Gastroesophageal sphincter (tissue), 4 donors: ENCODE data around the gene CPED1. TPM values are rescaled to one million over a fixed set of nuclear protein-coding genes. Genes with fewer than 3 reads are reported as not detected.

Source experiments
- ATAC-seq: fragments of 150-250 bp; one replicate; pipeline ENCODE4 v1.9.1; 2016; ENCODE audit warnings: mild to moderate bottlenecking, moderate library complexity
- H3K27ac ChIP-seq, 4 donors: fragments of 200-600 bp; sonication (generic) in 3 of 4; 1 replicate in 3 of 4; 2 replicates in 1 of 4; pipeline ENCODE4 v1.5.1; 2016 to 2019
- H3K27me3 ChIP-seq: fragments of 200-600 bp; sonication (generic); one replicate; pipeline ENCODE4 v1.5.1; 2019
- H3K36me3 ChIP-seq, 2 donors: fragments of 200-600 bp; sonication (generic); one replicate each; pipeline ENCODE4 v1.5.1; 2019; ENCODE audit warnings: control low read depth in 1 of 2
- H3K4me1 ChIP-seq, 3 donors: fragments of 200-600 bp; sonication (generic); 1 replicate in 2 of 3; 2 replicates in 1 of 3; pipeline ENCODE4 v1.5.1; 2016 to 2019; ENCODE audit warnings: control low read depth in 2 of 3
- H3K4me3 ChIP-seq, 2 donors: fragments of 200-600 bp; sonication (generic); one replicate each; pipeline ENCODE4 v1.5.1; 2019; ENCODE audit warnings: mild to moderate bottlenecking in 1 of 2, moderate library complexity in 1 of 2
- H3K9me3 ChIP-seq, 3 donors: fragments of 200-600 bp; sonication (generic); one replicate each; pipeline ENCODE4 v1.5.1; 2017 to 2019; ENCODE audit warnings: control low read depth in 2 of 3
- EP300 ChIP-seq: sonication (generic); formaldehyde crosslinking; IDR thresholded peaks from one replicate; pipeline ENCODE4 v1.6.1; 2017; ENCODE audit warnings: antibody characterized with exemption, mild to moderate bottlenecking
- POLR2A ChIP-seq, 2 donors: fragments of 450-650 bp; IDR thresholded peaks; one replicate each; pipeline ENCODE4 v1.6.1; 2017; ENCODE audit warnings: antibody characterized with exemption in 2 of 2, mild to moderate bottlenecking in 2 of 2, moderate library complexity in 1 of 2
- POLR2AphosphoS5 ChIP-seq: sonication (generic); formaldehyde crosslinking; IDR thresholded peaks from one replicate; pipeline ENCODE4 v1.6.1; 2017; ENCODE audit warnings: antibody characterized with exemption
- WGBS, 2 donors: methylation state at CpG; one replicate each; pipeline ENCODE4 v1.1.5; 2018; ENCODE audit warnings: low coverage in 1 of 2; 5-methylcytosine and 5-hydroxymethylcytosine counted together
- total RNA-seq, 4 donors: library from RNA; depleted of rRNA; stranded (reverse); fragments of >200 nt; gene quantifications; one replicate each; pipeline ENCODE4 v1.1.0, GENCODE V29; 2016
- TF ChIP-seq, protein P1 (sequence below), 4 experiments: fragments of 200-600 bp in 2 of 4; fragments of 450-650 bp in 2 of 4; sonication (generic) in 1 of 4; IDR thresholded peaks; one replicate each; pipeline ENCODE4 v1.5.1; 2017 to 2019; ENCODE audit warnings: antibody characterized with exemption in 4 of 4, mild to moderate bottlenecking in 2 of 4, moderate library complexity in 2 of 4

Gene CPED1
- total RNA-seq, 4 donors from 2014 or later = 35.1 to 97.7 (median 60.5) TPM

DNA sequence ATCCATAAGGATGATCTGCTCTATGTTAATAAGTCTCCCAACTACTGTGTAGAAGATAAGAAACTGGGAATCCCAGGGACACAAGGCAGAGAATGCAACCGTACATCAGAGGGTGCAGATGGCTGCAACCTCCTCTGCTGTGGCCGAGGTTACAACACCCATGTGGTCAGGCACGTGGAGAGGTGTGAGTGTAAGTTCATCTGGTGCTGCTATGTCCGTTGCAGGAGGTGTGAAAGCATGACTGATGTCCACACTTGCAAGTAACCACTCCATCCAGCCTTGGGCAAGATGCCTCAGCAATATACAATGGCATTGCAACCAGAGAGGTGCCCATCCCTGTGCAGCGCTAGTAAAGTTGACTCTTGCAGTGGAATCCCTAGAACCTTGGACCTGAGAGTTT lies 350.6 kb downstream of the CPED1 start:
- peaks cover 16% of the 10 kb centered on the region for H3K27me3 ChIP-seq
- no peak for ATAC-seq
- TF ChIP-seq POLR2AphosphoS5 = no peak
- TF ChIP-seq POLR2A (IDR thresholded peaks at IDR 0.05) = no peak
- no peak for TF ChIP-seq EP300
- TF ChIP-seq, protein P1, sequence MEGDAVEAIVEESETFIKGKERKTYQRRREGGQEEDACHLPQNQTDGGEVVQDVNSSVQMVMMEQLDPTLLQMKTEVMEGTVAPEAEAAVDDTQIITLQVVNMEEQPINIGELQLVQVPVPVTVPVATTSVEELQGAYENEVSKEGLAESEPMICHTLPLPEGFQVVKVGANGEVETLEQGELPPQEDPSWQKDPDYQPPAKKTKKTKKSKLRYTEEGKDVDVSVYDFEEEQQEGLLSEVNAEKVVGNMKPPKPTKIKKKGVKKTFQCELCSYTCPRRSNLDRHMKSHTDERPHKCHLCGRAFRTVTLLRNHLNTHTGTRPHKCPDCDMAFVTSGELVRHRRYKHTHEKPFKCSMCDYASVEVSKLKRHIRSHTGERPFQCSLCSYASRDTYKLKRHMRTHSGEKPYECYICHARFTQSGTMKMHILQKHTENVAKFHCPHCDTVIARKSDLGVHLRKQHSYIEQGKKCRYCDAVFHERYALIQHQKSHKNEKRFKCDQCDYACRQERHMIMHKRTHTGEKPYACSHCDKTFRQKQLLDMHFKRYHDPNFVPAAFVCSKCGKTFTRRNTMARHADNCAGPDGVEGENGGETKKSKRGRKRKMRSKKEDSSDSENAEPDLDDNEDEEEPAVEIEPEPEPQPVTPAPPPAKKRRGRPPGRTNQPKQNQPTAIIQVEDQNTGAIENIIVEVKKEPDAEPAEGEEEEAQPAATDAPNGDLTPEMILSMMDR (IDR thresholded peaks at IDR 0.05) = no peak
- no peaks in the 10 kb centered on the region for H3K9me3 ChIP-seq
- no peak overlapping the region for H3K4me3 ChIP-seq
- peaks cover 0 to 4% of the 10 kb centered on the region in 2 donors for H3K36me3 ChIP-seq
- peaks cover 0 to 3% (median 0%) of the 10 kb centered on the region in 3 donors for H3K4me1 ChIP-seq
- H3K27ac ChIP-seq = no peak overlapping the region
- 72 to 100% methylated on average over 1 to 5 of the region's 5 CpGs for WGBS, 2 donors

GRCh38 chr7:121341933-121342332 lies 353.4 kb downstream of the CPED1 start:
- TF ChIP-seq POLR2AphosphoS5 (no peak), POLR2A (IDR thresholded peaks at IDR 0.05) (no peak), EP300 (no peak)
- TF ChIP-seq, protein P1 (IDR thresholded peaks at IDR 0.05) = no peak
- Histone ChIP-seq H3K27ac (no peak overlapping the region), H3K4me1 (peaks cover 0 to 3% (median 0%) of the 10 kb centered on the region in 3 donors), H3K4me3 (no peak overlapping the region), H3K9me3 (no peaks in the 10 kb centered on the region), H3K36me3 (peaks cover 0 to 16% of the 10 kb centered on the region in 2 donors), H3K27me3 (no peaks in the 10 kb centered on the region)
- ATAC-seq = no peak

DNA sequence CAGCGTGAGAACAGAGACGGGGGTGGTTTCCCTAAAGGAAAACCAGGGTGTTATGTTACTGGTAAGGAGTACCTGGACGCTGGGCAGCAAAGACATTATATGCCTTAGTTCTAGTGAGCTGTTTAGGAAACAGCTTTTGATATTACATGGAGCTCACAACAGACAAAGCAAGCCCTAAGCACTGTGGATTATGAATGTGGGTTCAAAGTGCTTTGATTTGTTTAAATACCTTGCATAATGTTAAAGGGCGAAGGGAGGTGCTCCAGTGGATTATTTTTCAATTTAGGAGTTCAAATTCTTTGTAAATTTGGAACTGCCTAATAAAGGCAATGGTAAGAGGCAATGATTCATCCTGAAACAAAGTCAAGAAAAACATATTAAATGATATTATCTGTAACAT lies 354.1 kb downstream of the CPED1 start:
- H3K27ac ChIP-seq = no peak overlapping the region

GRCh38 chr7:121343302-121343701 lies 354.8 kb downstream of the CPED1 start:
- no peak for ATAC-seq
- WGBS, 2 donors = 59 to 79% methylated on average over 3 of the region's 3 CpGs
- Histone ChIP-seq H3K27ac (no peak overlapping the region), H3K4me1 (peaks cover 0 to 3% (median 0%) of the 10 kb centered on the region in 3 donors), H3K36me3 (peaks cover 0 to 20% of the 10 kb centered on the region in 2 donors), H3K4me3 (no peak overlapping the region), H3K27me3 (no peaks in the 10 kb centered on the region), H3K9me3 (no peaks in the 10 kb centered on the region)
- TF ChIP-seq, protein P1 (IDR thresholded peaks at IDR 0.05) = no peak
- no peak for TF ChIP-seq POLR2A (IDR thresholded peaks at IDR 0.05)

More for the DNA sequence above, 354.1 kb downstream of the CPED1 start:
- peaks cover 0 to 20% of the 10 kb centered on the region in 2 donors for H3K36me3 ChIP-seq
- no peaks in the 10 kb centered on the region for H3K9me3 ChIP-seq
- peaks cover 0 to 3% (median 0%) of the 10 kb centered on the region in 3 donors for H3K4me1 ChIP-seq
- no peak for TF ChIP-seq EP300
- no peak for TF ChIP-seq POLR2A (IDR thresholded peaks at IDR 0.05)
- no peak for TF ChIP-seq POLR2AphosphoS5
- TF ChIP-seq, protein P1 (IDR thresholded peaks at IDR 0.05) = no peak
- no peak overlapping the region for H3K4me3 ChIP-seq
- WGBS, 2 donors = 67 to 81% methylated on average over 1 to 4 of the region's 4 CpGs
- ATAC-seq = no peak
- no peaks in the 10 kb centered on the region for H3K27me3 ChIP-seq

DNA sequence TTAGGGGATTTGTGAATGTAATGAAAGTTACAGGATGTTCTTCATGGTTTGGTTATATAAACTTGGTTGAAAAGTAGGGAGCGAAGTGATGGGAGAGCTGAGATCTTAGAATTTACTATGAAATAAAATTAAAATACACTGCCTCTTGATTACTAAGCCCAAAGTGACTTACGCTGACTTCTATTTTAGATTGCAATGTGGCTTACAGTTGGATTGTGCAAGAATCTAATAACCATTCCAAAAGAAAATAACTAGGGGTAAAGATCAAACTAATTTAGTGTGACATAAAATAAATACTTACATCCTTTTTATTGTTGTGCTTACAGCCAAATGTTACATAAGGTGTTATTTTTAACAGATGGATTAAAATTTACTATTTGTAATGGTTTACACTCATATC lies 355.6 kb downstream of the CPED1 start:
- Histone ChIP-seq H3K27ac (no peak overlapping the region), H3K9me3 (no peaks in the 10 kb centered on the region), H3K36me3 (peaks cover 0 to 20% of the 10 kb centered on the region in 2 donors), H3K4me3 (no peak overlapping the region), H3K27me3 (no peaks in the 10 kb centered on the region), H3K4me1 (peaks cover 0 to 3% (median 0%) of the 10 kb centered on the region in 3 donors)
- 80 to 87% methylated on average over 2 of the region's 2 CpGs for WGBS, 2 donors
- no peak for TF ChIP-seq POLR2A (IDR thresholded peaks at IDR 0.05)
- no peak for TF ChIP-seq EP300
- no peak for TF ChIP-seq POLR2AphosphoS5
- TF ChIP-seq, protein P1 (IDR thresholded peaks at IDR 0.05) = no peak
- ATAC-seq = no peak
